Uterus (tissue), 2 donors: ENCODE data around the gene WASF1.

Experiments used
- POLR2A ChIP-seq, 2 donors: fragments of 450-650 bp; IDR thresholded peaks; one replicate each; pipeline ENCODE4 v1.6.1; 2016; ENCODE audit warnings: antibody characterized with exemption in 2 of 2, mild to moderate bottlenecking in 1 of 2, moderate library complexity in 1 of 2
- TF ChIP-seq, protein P1 (sequence below), 4 experiments: fragments of 200-600 bp in 2 of 4; fragments of 450-650 bp in 2 of 4; sonication (generic) in 2 of 4; IDR thresholded peaks; one replicate each; pipeline ENCODE4 v1.5.1; 2016 to 2019; ENCODE audit warnings: antibody characterized with exemption in 4 of 4, mild to moderate bottlenecking in 2 of 4, moderate library complexity in 1 of 4

DNA sequence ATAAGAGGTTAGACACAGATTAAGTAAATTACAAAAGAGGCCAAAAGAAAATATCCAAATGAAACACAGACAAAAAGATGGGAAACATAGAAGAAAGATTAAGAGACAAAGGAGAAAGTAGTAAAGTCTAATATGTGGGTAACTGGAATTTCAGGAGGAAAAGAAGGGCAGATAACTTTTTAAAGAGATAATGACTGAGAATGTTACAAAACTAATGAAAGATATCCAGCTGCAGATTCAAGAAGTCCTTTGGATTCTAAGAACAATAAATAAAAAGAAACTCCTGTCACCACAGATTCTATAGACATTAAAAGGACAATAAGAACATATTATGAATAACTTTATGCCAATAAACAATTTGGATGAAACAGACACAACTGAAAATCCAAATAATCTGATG is 90.1 kb downstream of the WASF1 start:
- TF ChIP-seq, protein P1, sequence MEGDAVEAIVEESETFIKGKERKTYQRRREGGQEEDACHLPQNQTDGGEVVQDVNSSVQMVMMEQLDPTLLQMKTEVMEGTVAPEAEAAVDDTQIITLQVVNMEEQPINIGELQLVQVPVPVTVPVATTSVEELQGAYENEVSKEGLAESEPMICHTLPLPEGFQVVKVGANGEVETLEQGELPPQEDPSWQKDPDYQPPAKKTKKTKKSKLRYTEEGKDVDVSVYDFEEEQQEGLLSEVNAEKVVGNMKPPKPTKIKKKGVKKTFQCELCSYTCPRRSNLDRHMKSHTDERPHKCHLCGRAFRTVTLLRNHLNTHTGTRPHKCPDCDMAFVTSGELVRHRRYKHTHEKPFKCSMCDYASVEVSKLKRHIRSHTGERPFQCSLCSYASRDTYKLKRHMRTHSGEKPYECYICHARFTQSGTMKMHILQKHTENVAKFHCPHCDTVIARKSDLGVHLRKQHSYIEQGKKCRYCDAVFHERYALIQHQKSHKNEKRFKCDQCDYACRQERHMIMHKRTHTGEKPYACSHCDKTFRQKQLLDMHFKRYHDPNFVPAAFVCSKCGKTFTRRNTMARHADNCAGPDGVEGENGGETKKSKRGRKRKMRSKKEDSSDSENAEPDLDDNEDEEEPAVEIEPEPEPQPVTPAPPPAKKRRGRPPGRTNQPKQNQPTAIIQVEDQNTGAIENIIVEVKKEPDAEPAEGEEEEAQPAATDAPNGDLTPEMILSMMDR (IDR thresholded peaks at IDR 0.05), result no peak
- TF ChIP-seq POLR2A (IDR thresholded peaks at IDR 0.05), result no peak
